Epithelial cell of esophagus (primary cell): Measurements from ENCODE around the gene TCF7L2.

Experiments
- DNase-seq: peaks from one replicate; pipeline ENCODE4 v3.0.0; 2010; ENCODE audit warnings: low read depth
- H3K4me3 ChIP-seq: 2 replicates; pipeline ENCODE4 v1.5.1; 2011; ENCODE audit warnings: mild to moderate bottlenecking, low read length, control low read depth
- CTCF ChIP-seq: IDR thresholded peaks from 2 replicates; pipeline ENCODE4 v1.5.1; 2011; ENCODE audit warnings: low read depth, mild to moderate bottlenecking, low read length, control low read depth, inconsistent platforms; ENCODE audit not compliant: insufficient read depth; ENCODE audit errors: missing control alignments

Gene TCF7L2

GRCh38 chr10:113055458-113055857 is 105.4 kb downstream of the TCF7L2 start:
- no peak overlapping the region for H3K4me3 ChIP-seq
- TF ChIP-seq CTCF = no peak
- no peak for DNase-seq

- no peak for DNase-seq
- no peak overlapping the region for H3K4me3 ChIP-seq
- no peak for TF ChIP-seq CTCF
Observed at GRCh38 chr10:113056030-113056429, 106.0 kb downstream of the TCF7L2 start.

GRCh38 chr10:113056441-113057021 is 106.5 kb downstream of the TCF7L2 start:
- H3K4me3 ChIP-seq = no peak overlapping the region
- DNase-seq = peak; percentile 75

GRCh38 chr10:113057948-113058522 is 108.0 kb downstream of the TCF7L2 start:
- H3K4me3 ChIP-seq = no peak overlapping the region
- TF ChIP-seq CTCF = no peak
- no peak for DNase-seq

More at GRCh38 chr10:113056441-113057021, 106.5 kb downstream of the TCF7L2 start:
- TF ChIP-seq CTCF = no peak

- DNase-seq = peak; percentile 69
- peak; percentile 3 for TF ChIP-seq CTCF
- H3K4me3 ChIP-seq = no peak overlapping the region
Observed at GRCh38 chr10:113058523-113059370, 108.7 kb downstream of the TCF7L2 start.

- no peak overlapping the region for H3K4me3 ChIP-seq
- no peak for DNase-seq
- TF ChIP-seq CTCF = no peak
Observed at GRCh38 chr10:113059371-113059780, 109.3 kb downstream of the TCF7L2 start.
